ENCODE results near the gene PHF21A.

Gene PHF21A

GRCh38 chr11:45961751-45962240 is 159.5 kb downstream of the PHF21A start:
- peaks cover 7% of the 10 kb centered on the region for H3K79me1 ChIP-seq (replicated peaks; ENCODE audit: low read length, poor library complexity, severe bottlenecking)
- no peaks in the 10 kb centered on the region for H3K27me3 ChIP-seq (ENCODE audit: control insufficient read depth in 1 of 2, insufficient read depth in 1 of 2, low read length in 2 of 2)
- 100% methylated on average over 1 of the region's 7 CpGs for WGBS
- no peaks in the 10 kb centered on the region for H3K4me1 ChIP-seq (ENCODE audit: control insufficient read depth, insufficient read depth, low read depth, low read length)
- no peak overlapping the region for H2BK5ac ChIP-seq (ENCODE audit: low read depth, low read length, poor library complexity, severe bottlenecking)
- no peak for DNase-seq
- no peak overlapping the region for H2BK12ac ChIP-seq (ENCODE audit: low read length in 2 of 2)
- no peak overlapping the region for H3K14ac ChIP-seq (ENCODE audit: low read length in 2 of 2)
- no peak overlapping the region for H3K18ac ChIP-seq (ENCODE audit: low read depth in 1 of 2, low read length in 2 of 2)
- H3K9me3 ChIP-seq (ENCODE audit: control insufficient read depth, low read length), result no peaks in the 10 kb centered on the region
- no peak overlapping the region for H2BK15ac ChIP-seq (ENCODE audit: low read depth, poor library complexity, severe bottlenecking)
- H3K9ac ChIP-seq (ENCODE audit: low read length), result no peak overlapping the region
- no peak overlapping the region for H3K4me3 ChIP-seq (ENCODE audit: insufficient read depth in 1 of 2, low read depth in 1 of 2, low read length in 2 of 2)
- H3K36me3 ChIP-seq (ENCODE audit: control insufficient read depth in 1 of 2, insufficient read depth in 2 of 2, low read depth in 1 of 2, low read length in 2 of 2), result peaks cover 14 to 57% of the 10 kb centered on the region in 2 experiments
- H2AK5ac ChIP-seq (ENCODE audit: low read length, severe bottlenecking), result no peak overlapping the region
- no peak overlapping the region for H3K27ac ChIP-seq (ENCODE audit: low read length, poor library complexity, severe bottlenecking)
- no peak overlapping the region for H4K91ac ChIP-seq (ENCODE audit: low read length)
- H3K4ac ChIP-seq (ENCODE audit: low read depth in 1 of 2, low read length in 2 of 2), result no peak overlapping the region
- no peak overlapping the region for H2BK120ac ChIP-seq (ENCODE audit: low read depth, low read length)
- no peak overlapping the region for H4K8ac ChIP-seq (ENCODE audit: low read length)
- no peak overlapping the region for H3K4me2 ChIP-seq (ENCODE audit: low read length, poor library complexity, severe bottlenecking)
- H2AFZ ChIP-seq (ENCODE audit: low read depth, low read length), result no peak overlapping the region
- H3K23ac ChIP-seq (ENCODE audit: low read length in 2 of 2), result no peak overlapping the region

DNA sequence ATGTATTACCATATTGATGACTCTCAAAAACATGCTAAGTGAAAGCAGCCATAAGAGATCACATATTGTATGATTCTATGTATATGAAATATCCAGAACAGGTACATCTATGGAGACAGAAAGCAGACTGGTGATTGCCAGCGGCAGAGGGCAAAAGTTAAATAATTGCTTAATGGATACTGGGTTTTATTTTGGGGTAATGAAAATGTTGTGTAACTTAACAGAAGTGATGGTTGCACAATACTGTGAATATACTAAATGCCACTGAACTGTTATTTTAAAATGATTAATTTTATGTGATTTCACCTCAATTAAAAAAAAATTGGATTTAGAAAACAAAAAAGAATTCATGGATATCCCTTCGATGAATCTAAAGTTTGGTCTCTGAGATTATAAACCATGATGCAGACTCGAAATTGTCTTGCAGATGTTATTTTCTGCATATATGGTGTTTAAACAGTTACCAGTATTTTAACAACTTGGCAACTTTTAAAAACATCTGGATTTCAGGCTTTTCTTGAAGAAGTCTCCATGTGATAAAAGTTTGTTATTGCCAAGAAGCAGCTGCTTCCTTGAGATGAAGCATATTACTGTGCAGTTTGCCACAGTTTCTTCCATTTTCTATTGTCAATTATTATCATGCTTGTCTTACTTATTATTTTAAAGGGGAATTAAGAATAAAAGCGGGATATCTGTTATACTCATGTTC is 160.7 kb downstream of the PHF21A start:
- Histone ChIP-seq H3K36me3 (ENCODE audit: control insufficient read depth in 1 of 2, insufficient read depth in 2 of 2, low read depth in 1 of 2, low read length in 2 of 2) (peaks cover 12 to 52% of the 10 kb centered on the region in 2 experiments), H3K27me3 (ENCODE audit: control insufficient read depth in 1 of 2, insufficient read depth in 1 of 2, low read length in 2 of 2) (no peaks in the 10 kb centered on the region), H3K23ac (ENCODE audit: low read length in 2 of 2) (no peak overlapping the region), H2AFZ (ENCODE audit: low read depth, low read length) (no peak overlapping the region), H3K4me3 (ENCODE audit: insufficient read depth in 1 of 2, low read depth in 1 of 2, low read length in 2 of 2) (no peak overlapping the region), H4K8ac (ENCODE audit: low read length) (no peak overlapping the region), H2BK5ac (ENCODE audit: low read depth, low read length, poor library complexity, severe bottlenecking) (no peak overlapping the region), H3K79me1 (replicated peaks; ENCODE audit: low read length, poor library complexity, severe bottlenecking) (peaks cover 7% of the 10 kb centered on the region), H3K9ac (ENCODE audit: low read length) (peak overlapping the region; percentile 62), H3K14ac (ENCODE audit: low read length in 2 of 2) (no peak overlapping the region), H3K4ac (ENCODE audit: low read depth in 1 of 2, low read length in 2 of 2) (no peak overlapping the region), H2BK12ac (ENCODE audit: low read length in 2 of 2) (no peak overlapping the region), H2AK5ac (ENCODE audit: low read length, severe bottlenecking) (no peak overlapping the region), H3K27ac (ENCODE audit: low read length, poor library complexity, severe bottlenecking) (no peak overlapping the region), H3K18ac (ENCODE audit: low read depth in 1 of 2, low read length in 2 of 2) (no peak overlapping the region), H3K9me3 (ENCODE audit: control insufficient read depth, low read length) (no peaks in the 10 kb centered on the region), H2BK15ac (ENCODE audit: low read depth, poor library complexity, severe bottlenecking) (no peak overlapping the region), H3K4me1 (ENCODE audit: control insufficient read depth, insufficient read depth, low read depth, low read length) (no peaks in the 10 kb centered on the region), H4K91ac (ENCODE audit: low read length) (no peak overlapping the region), H3K4me2 (ENCODE audit: low read length, poor library complexity, severe bottlenecking) (no peak overlapping the region), H2BK120ac (ENCODE audit: low read depth, low read length) (no peak overlapping the region)
- no peak for DNase-seq
- 97% methylated on average over 2 of the region's 4 CpGs for WGBS

DNA sequence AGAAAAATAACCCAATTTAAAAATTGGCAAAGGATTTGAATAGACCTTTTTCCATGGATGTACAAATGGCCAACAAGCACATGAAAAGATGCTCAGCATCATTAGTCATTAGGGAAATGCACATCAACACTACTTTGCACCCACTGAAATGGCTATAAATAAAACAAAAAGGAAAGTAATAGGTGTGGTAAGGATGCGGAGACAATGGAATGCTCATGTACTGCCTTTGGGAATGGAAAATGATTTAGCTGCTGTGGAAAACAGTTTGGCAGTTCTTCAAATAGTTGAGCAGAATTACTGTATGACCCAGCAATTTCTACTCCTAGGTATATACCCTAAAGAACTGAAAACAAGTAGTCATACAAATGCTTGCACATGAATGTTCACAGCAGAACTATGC is 161.4 kb downstream of the PHF21A start:
- Histone ChIP-seq H3K23ac (ENCODE audit: low read length in 2 of 2) (no peak overlapping the region), H2BK5ac (ENCODE audit: low read depth, low read length, poor library complexity, severe bottlenecking) (no peak overlapping the region), H3K9me3 (ENCODE audit: control insufficient read depth, low read length) (no peaks in the 10 kb centered on the region), H3K36me3 (ENCODE audit: control insufficient read depth in 1 of 2, insufficient read depth in 2 of 2, low read depth in 1 of 2, low read length in 2 of 2) (peaks cover 8 to 52% of the 10 kb centered on the region in 2 experiments), H3K9ac (ENCODE audit: low read length) (no peak overlapping the region), H3K27me3 (ENCODE audit: control insufficient read depth in 1 of 2, insufficient read depth in 1 of 2, low read length in 2 of 2) (no peaks in the 10 kb centered on the region), H3K27ac (ENCODE audit: low read length, poor library complexity, severe bottlenecking) (no peak overlapping the region), H4K91ac (ENCODE audit: low read length) (no peak overlapping the region), H3K14ac (ENCODE audit: low read length in 2 of 2) (no peak overlapping the region), H3K4me2 (ENCODE audit: low read length, poor library complexity, severe bottlenecking) (no peak overlapping the region), H3K4me3 (ENCODE audit: insufficient read depth in 1 of 2, low read depth in 1 of 2, low read length in 2 of 2) (no peak overlapping the region), H2AK5ac (ENCODE audit: low read length, severe bottlenecking) (no peak overlapping the region), H3K4me1 (ENCODE audit: control insufficient read depth, insufficient read depth, low read depth, low read length) (no peaks in the 10 kb centered on the region), H2BK15ac (ENCODE audit: low read depth, poor library complexity, severe bottlenecking) (no peak overlapping the region), H4K8ac (ENCODE audit: low read length) (no peak overlapping the region), H3K4ac (ENCODE audit: low read depth in 1 of 2, low read length in 2 of 2) (no peak overlapping the region), H2BK12ac (ENCODE audit: low read length in 2 of 2) (no peak overlapping the region), H3K79me1 (replicated peaks; ENCODE audit: low read length, poor library complexity, severe bottlenecking) (peaks cover 9% of the 10 kb centered on the region), H2AFZ (ENCODE audit: low read depth, low read length) (no peak overlapping the region), H3K18ac (ENCODE audit: low read depth in 1 of 2, low read length in 2 of 2) (no peak overlapping the region), H2BK120ac (ENCODE audit: low read depth, low read length) (no peak overlapping the region)
- 100% methylated on average over 1 of the region's 1 CpG for WGBS
- no peak for DNase-seq

DNA sequence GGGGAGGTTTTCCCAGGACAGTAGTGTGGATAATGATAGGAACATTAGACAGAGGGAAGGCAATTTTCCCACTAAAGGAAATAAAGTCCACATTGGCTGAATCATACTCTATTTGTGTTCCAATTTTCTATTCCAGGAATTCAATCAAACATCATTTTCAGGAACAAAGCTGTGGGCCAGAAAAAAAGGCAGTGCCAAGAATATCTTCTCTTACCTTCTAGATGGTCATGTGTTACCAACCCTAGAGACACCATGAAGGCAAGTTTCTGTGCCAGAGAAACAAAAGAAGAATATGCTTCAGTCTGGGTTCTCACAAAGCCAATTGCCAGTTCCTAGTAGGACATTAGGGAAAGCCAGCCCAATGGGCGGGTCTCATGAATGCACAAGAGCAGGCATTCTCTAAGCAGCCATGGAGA is 171.3 kb downstream of the PHF21A start:
- H3K9ac ChIP-seq (ENCODE audit: low read length), result no peak overlapping the region
- H3K18ac ChIP-seq (ENCODE audit: low read depth in 1 of 2, low read length in 2 of 2), result no peak overlapping the region
- H4K91ac ChIP-seq (ENCODE audit: low read length), result no peak overlapping the region
- H3K4ac ChIP-seq (ENCODE audit: low read depth in 1 of 2, low read length in 2 of 2), result no peak overlapping the region
- H3K4me3 ChIP-seq (ENCODE audit: insufficient read depth in 1 of 2, low read depth in 1 of 2, low read length in 2 of 2), result no peak overlapping the region
- peaks cover 2% of the 10 kb centered on the region for H3K79me1 ChIP-seq (replicated peaks; ENCODE audit: low read length, poor library complexity, severe bottlenecking)
- DNase-seq, result no peak
- H2BK12ac ChIP-seq (ENCODE audit: low read length in 2 of 2), result no peak overlapping the region
- H2AK5ac ChIP-seq (ENCODE audit: low read length, severe bottlenecking), result no peak overlapping the region
- no peak overlapping the region for H3K27ac ChIP-seq (ENCODE audit: low read length, poor library complexity, severe bottlenecking)
- peaks cover 22 to 84% of the 10 kb centered on the region in 2 experiments for H3K36me3 ChIP-seq (ENCODE audit: control insufficient read depth in 1 of 2, insufficient read depth in 2 of 2, low read depth in 1 of 2, low read length in 2 of 2)
- no peak overlapping the region for H3K14ac ChIP-seq (ENCODE audit: low read length in 2 of 2)
- no peak overlapping the region for H2BK15ac ChIP-seq (ENCODE audit: low read depth, poor library complexity, severe bottlenecking)
- no peak overlapping the region for H3K23ac ChIP-seq (ENCODE audit: low read length in 2 of 2)
- no peak overlapping the region for H3K4me2 ChIP-seq (ENCODE audit: low read length, poor library complexity, severe bottlenecking)
- H2AFZ ChIP-seq (ENCODE audit: low read depth, low read length), result no peak overlapping the region
- H3K9me3 ChIP-seq (ENCODE audit: control insufficient read depth, low read length), result no peaks in the 10 kb centered on the region
- H4K8ac ChIP-seq (ENCODE audit: low read length), result no peak overlapping the region
- no peaks in the 10 kb centered on the region for H3K27me3 ChIP-seq (ENCODE audit: control insufficient read depth in 1 of 2, insufficient read depth in 1 of 2, low read length in 2 of 2)
- H2BK5ac ChIP-seq (ENCODE audit: low read depth, low read length, poor library complexity, severe bottlenecking), result no peak overlapping the region
- 100% methylated on average over 1 of the region's 1 CpG for WGBS
- no peak overlapping the region for H2BK120ac ChIP-seq (ENCODE audit: low read depth, low read length)
- H3K4me1 ChIP-seq (ENCODE audit: control insufficient read depth, insufficient read depth, low read depth, low read length), result no peaks in the 10 kb centered on the region
